GM18508 (cell line): Measurements from ENCODE around the gene BLOC1S3.

Experiments
- ATAC-seq: cut with Tn5 transposase; IDR thresholded peaks from one replicate; pipeline ENCODE4 v1.9.1; 2021; ENCODE audit warnings: moderate number of reproducible peaks; ENCODE audit not compliant: insufficient read depth, unreplicated experiment

The BLOC1S3 gene

DNA sequence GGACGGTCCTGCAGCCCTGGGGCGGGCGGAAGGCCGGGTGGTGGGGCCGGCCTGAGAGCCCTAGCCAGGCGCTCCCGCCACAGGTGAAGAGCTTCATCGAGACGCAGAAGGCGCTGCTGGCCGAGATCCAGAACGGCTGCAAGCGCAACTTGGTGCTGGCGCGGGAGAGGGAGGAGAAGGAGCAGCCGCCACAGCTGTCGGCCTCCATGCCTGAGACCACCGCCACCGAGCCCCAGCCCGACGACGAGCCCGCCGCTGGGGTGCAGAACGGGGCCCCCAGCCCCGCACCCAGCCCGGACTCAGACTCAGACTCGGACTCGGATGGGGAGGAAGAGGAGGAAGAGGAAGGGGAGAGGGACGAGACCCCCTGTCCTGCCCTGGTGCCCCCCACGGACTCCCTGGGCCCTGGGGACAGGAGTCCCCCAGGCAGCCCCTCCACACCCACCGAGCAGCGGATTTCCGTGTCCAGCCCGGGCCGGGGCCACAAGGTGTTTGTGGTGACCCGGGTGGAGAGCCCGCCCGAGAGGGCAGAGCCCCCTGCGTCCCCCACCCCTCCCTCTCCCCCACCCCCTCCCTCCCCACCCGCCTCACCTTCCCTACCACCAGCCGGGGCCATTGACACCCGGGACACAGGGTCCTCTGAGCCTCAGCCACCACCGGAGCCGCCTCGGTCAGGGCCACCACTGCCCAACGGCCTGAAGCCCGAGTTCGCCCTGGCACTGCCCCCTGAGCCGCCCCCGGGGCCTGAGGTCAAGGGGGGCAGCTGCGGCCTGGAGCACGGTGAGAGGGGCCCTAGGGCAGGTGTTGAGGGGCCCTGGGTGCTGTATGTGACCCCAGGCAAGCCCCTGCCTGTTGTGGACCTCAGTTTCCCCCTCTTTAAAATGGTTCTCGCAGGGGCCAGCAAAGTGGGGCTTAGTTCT is 33.1 kb upstream of the BLOC1S3 start:
- no peak for ATAC-seq

DNA sequence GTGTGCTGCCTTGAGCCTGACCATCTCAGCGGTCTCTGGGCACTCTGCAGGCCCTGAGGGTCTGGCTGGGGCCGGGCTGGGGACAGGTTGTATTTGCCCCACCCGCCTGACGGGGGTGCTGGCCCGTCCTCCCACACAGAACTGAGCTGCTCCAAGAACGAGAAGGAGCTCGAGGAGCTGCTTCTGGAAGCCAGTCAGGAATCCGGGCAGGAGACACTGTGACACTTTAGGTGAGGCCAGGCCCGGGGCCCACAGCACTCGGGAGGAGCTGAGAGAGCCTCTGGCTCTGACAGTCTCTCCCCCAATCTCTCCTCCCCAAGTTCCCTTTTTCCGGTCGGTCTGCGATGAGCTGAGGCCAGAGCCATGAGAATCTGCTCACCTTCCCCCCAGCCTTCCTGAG is 32.3 kb upstream of the BLOC1S3 start:
- ATAC-seq = no peak

DNA sequence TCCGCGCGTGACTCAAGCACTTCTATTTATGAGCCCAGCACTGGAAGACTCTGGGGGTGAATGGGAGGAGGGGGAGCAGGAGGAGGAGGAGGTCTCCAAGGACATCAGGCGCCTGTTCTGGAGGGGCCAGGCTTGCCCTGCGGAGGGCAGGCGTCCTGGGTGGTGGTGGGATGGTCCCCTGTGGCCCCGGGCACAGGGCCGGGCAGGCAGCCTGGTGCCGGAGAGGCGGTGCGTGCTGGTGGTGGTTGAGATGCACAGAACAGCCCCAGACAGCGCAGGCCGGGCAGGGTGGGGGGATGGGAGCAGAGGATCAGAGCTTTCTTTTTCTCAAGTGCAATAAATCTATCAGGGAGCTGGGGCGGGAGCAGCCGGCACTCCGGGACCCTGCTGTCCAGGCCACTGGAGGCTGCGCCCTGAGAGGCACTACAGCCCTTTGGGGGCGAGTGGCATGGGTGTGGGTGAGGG is 31.8 kb upstream of the BLOC1S3 start:
- no peak for ATAC-seq

DNA sequence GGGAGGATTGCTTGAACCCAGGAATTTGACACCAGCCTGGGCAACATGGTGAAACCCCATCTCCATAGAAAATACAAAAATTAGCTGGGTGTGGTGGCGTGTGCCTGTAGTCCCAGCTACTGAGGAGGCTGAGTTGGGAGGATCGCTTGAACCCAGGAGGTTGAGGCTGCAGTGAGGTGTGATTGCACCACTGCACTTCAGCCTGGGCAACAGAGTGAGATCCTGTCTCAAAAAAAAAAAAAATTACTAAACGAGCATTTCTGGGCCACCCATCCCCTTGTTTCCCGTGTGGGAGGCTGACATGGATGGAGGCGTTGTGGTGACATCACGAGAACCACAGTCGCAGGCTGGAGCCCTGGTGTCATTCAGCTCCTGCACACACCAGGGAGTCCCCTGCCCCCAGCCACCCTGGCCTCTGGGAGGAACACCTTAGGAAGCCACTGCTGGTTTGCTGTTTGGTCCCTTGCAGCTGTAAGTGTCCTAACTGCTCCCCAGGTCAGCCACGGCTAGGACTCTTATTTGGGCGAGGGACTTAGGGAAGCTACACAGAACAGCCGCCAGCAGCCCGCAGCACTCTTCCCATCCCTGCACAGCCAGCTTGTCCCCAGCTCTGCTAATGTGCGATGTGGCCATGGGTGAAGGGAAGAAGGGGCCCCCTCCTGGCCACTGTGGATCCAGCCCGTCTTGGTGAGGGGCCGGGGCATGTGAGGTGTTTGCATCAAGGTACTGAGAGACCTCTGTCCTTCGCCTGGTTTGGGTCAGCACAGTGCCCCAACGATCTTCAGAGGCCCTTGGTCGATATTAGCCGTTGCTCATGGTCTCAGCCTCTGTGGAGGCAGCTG is 30.5 kb upstream of the BLOC1S3 start:
- ATAC-seq = no peak

DNA sequence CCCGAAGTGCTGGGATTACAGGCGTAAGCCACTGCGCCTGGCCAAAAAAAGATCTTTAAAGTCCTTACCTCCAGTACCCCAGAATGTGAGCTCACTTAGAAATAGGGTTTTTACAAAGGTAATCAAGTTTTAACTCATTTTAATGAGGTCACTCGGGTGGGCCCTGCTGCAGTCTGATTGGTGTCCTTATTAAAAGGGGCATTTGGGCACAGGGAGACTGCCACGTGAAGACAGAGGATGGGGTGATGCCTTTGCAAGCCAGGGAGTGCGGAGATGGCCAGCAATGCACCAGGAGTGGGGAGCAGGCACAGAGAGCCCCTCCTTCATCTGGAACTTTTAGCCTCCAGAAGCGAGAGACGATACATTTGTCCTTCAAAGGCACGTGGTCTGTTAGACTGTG is 29.5 kb upstream of the BLOC1S3 start:
- no peak for ATAC-seq

DNA sequence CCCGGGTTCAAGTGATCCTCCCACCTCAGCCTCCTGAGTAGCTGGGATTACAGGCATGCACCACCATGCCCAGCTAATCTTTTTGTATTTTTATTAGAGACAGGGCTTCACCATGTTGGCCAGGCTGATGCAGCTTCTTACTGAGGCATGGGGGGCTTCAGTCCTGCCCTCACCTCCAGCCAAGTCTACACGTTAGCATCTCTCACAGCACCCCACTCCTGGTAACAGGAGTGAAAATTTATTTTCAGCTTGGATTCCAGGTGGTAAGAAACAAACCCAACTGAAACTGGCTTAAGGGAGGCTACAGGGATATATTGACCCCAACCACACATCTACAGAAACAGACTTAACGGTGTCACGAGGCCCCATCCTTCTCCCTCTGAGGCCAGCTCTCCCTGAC is 28.4 kb upstream of the BLOC1S3 start:
- no peak for ATAC-seq

DNA sequence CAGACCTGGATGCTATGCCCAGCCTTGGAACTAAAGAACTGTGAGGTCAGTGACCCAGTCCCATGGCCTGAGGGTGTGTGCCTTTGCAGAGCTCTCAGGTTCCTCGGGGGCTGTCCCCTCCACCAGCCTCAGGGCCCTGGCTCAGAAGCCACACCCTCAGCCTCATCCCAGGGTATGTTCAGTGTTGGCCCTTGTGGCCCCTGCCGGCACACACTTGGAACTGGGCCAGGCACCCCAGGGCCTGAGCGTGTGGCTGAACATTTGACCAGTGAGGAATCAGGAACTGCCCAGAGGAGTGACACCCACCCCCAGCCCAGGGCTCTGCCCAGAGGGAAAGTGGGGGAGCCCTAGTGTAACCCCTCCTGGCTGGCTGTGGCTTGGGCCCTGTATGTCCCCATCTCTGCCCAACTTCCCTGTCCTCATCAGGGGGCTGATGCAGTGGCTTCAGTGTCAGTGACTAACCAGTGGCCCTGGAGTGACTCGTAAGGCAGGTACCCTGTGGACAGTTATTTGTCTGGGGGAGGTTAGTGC is 27.8 kb upstream of the BLOC1S3 start:
- ATAC-seq = no peak

DNA sequence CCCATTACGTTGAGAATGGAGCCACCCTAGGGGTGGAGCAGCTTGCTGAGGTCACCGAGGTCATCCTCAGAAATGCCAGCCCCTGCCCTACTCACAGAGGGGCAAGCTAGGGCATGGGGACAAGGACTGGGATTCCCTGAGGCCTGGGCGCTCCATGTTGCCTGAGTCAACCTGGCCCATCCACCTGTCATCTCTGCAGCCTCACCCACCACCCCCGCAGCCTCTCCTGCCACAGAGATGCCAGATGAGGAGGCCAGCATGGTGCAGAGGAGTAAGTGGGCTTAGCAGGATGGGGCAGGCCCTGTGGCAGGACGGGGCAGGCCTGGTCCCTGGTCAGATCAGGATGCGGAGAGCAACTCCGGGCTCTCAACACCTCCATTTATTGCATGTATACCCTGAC is 27.3 kb upstream of the BLOC1S3 start:
- no peak for ATAC-seq

DNA sequence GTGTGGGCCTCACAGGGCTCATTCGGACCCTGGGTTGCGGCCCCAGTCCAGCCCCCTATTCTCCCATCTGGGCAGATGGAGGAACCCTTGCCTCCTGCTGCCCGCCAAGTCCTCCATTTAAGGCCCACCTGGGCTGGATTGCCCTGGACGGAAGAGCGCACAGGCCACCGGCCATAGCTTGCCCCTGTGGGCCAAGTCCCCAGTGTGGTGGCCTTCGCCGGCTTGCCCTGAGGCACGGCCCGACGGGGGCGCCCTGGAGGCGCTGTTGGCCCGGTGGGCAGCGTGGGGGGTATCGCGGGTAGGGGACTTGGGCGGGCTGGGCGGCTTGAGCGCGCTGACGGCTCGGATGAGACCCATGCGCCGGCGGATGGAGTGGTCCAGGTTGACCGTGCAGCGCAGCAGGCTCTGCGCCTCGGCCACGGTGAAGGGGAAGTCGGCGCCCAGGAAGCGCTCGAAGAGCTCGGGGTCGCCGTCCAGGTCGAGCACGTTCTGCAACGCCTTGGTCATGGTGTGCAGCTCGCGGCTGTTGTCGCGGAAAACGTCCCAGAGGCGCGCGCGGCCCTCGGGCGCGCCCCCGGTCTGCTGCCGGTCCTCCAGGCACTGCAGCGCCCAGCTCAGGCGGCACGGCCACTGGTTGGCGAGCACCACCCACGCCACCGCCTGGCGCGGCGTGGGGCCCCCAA is 26.6 kb upstream of the BLOC1S3 start:
- no peak for ATAC-seq

DNA sequence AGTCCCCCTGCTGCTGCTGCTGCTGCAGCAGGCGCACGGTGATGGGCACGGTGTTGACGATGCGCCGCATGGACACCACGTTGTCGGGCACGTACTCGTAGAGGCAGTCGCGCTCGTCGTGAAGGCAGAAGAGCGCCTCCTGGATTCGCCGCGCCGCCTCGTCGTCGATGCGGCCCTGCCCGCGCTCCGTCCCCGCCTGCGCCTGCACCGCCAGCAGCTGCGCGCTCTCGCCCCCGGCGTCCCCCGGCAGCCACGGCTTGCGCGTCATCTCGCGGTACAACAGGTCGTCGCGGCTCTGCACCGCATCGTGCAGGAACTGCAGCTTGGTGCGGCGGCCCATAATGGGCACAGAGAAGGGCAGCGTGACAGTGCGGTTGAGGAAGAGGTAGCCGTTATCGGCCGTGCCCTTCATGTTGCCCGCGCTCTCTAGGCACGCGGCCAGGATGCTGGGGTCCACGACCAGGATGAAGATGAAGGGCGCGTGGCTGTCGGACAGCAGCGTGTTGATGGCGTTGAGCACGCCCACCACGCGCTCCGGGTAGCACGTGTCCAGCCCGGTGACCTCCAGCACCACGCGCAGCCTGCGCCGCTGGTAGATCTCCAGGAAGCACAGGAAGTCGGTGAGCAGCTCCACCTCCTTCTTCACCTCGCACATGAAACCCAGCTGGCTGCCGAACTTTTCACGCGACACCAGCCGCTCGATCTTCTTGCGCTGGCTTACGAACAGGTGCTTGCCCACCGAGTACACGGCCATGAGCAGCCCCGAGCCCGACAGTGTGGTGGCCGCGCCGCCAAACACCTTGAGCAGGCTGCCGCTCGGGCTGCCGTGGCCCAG is 25.9 kb upstream of the BLOC1S3 start:
- no peak for ATAC-seq

DNA sequence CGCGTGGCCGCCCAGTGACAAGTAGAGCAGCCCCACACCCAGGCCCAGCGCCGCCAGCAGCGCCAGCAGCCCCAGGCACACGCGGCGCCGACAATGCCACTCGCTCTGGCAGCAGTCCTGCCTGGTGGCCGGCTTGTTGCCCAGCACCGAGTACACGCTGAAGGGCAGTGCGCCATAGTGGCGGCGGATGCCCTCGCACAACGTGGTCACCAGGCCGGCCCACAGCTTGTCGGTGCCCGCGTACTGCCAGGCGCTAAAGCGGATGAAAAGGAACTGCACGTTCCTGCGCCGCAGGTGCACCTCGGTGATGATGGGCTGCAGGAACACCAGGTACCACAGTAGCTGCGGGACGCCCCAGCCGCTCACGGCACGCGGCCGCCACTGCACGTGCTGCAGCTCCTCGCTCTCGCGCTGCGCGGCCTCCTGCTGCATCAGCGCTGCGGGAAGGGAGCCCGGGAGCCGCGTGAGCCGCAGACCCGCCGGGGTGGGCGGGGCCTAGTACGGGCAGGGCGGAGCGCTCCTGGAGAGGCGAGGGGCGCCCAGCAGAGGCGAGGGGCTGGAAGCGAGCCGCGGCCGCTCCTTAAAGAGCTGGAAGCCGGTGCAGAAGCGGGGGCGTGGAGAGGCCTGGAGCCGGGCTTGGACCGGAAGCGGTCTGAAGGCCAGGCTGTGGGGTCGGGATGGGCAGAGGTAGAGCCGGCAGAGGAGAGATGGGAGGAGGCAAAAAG is 25.1 kb upstream of the BLOC1S3 start:
- ATAC-seq = no peak

DNA sequence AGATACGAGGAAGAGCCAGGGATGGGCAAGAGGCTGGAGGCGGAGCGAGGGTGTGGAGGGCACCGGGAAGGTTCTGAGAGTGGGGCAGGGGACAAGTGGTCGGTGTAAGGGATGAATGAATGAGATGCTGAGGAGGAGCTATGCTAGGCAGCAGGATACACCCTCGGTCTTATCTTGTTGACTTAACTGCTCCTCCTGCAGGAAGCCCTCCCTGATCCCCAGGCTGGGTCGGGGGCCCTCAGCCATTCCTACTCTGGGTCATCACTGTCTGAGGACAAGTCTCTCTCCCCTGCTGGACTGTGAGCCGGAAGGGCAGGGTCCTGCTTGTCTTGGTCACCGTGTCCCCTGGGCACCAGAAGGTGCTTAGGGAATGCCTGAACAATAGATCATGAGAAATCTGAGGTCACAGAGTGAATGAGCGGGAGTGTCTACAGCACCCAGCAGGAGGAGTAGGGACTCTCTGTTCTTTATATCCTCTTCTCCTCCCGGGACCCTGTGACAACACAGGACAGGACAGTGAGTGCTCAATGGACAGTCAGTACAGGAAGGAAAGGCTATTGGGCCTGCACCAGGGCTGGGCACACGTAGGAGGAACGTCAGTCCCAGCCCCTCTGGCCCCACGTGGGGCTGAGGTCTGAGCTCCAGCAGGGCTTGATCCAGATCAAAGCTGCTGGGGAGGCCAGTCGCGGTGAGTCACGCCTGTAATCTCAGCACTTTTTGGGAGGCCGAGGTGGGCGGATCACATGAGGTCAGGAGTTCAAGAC is 24.3 kb upstream of the BLOC1S3 start:
- ATAC-seq = no peak

DNA sequence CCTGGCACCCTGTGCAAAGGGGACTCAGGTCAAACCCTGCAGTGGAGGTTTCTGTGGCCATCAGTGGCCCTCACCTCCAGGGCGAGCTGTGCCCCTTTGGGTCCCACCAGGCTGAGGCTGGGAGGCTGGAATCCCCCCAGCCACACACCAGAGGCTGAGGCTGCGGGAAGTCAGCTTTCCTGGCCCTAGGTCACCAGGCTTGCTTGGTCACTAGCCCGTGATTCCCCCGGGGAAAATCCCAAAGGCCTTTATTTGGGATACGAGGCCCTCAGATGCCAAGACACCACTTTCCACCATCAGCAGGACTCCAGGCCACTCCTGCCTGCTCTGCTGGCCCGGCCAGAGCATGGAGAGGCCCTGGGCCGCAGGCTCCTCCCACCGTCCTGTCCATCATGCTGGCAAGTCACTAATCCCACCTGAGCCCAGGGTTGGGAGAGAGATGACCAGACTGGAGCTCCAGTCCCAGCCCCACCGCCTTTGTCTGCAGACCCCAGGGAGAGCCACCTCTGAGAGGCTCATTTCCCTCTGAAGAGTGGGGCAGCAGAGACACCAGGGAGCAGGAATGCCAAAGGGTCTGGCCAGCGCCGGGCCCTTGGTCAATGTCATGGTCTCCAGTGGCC is 22.5 kb upstream of the BLOC1S3 start:
- no peak for ATAC-seq

DNA sequence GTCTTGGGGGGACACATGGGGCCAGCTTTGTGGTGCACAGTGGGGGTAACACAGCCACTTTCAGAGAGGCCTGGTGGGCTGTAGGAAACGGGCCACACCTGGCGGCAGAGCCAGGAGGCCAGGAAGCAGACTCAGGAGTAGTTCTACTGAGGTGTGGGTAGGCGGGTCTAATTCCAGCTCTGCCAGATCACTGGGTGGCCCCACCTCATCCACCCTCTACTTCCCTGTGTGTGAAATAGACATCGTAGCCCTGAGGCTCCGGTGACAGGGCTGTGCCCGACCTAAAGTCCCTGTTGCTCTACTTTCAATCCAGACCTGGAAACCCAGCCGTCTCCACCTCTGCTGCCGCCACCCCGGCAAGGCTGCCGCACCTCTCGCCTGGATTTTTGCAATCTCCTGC is 21.8 kb upstream of the BLOC1S3 start:
- ATAC-seq = no peak

DNA sequence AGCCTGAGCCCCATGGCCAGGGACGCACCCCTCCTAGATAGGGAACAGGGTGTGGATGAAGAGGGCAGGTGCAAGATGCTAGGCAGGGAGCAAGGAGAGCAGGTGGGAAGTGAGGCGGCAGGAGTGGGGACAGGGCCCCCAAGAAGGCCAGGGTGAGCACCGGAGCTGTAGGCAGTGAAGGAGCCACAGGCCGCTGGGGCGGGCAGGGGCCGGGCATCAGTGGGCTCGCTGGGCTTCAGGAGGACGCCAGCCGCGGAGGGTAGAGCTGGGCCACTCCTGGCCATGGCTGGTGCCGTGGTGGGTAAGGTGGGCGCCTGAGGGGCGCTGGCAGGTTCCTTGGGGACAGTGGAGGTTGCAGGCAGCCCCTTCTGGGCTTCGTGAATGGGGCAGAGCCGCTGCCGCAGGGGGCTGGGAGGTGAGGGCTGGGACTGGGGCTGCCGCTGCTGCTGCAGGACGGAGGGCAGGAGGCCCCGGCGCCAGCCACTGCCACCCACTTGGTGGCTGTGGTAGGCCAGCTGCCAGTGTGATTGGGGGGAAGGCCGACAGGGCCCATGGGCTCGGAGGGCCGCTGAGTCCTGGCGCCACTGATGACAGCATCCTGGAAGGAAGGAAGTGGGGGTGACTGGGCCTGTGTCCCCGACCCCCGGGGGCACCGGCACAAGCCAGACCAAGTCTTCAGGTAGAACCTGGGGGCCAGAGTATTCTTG is 19.9 kb upstream of the BLOC1S3 start:
- ATAC-seq = no peak

DNA sequence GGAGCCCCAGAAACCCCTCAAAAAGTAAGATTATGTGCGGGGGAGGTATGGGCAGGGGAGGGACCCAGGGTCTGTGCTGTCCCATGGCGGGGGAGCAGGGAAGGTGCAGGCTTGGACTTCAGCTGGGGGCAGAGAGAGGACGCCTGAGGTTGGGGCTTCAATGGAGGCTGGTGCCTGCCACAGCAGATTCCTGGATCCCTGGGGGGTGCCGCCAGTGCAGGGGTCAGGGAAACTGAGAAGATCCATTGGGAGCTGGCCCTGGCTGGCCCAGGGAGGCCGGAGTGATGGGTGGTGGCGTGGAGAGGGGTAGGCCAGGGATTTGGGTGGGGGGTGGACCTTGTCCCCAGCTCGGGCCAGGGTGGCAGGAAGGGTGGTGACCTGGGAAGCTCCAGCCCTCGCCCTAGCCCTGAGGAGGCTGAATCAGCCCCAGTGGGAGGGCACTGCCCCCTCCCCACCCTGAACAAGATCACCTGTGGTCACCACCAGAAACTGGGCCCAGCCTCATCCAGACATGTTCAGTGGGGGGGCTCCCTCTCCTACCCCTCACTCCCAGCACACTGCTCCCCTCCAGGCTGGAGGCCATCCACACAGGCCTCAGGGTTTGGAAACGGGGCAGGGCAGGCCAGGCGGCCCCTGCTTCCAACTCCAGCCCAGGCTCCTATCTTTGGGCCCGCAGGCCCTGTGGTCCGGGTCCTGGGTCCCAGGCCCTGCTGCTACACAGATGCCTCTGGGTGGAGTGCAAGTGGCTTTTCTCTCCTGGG is 19.2 kb upstream of the BLOC1S3 start:
- ATAC-seq = no peak

DNA sequence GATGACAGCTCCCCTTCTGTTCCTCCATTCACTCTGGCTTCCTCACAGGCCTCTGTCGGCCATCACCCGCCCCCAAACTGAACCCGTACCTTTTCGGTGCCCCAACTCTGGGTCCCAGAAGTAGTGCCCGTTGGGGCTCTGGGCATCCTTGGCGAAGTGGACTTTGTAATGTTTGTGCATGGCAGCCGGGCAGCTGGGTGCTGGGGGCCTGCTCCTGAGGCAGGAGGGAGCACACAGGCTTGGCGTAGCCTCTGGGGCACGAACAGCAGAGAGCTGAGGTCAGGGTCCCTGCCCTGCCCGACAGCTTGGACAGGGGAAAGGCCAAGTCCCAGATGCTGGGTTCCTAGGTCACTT is 18.6 kb upstream of the BLOC1S3 start:
- ATAC-seq = no peak
